Measurements from ENCODE around the gene ZSCAN5A.
"Not testable (repeated sequence)": the region's sequence is repeated elsewhere in the genome, so short reads cannot be mapped to it uniquely, and the experiment has no call there.

Gene ZSCAN5A

DNA sequence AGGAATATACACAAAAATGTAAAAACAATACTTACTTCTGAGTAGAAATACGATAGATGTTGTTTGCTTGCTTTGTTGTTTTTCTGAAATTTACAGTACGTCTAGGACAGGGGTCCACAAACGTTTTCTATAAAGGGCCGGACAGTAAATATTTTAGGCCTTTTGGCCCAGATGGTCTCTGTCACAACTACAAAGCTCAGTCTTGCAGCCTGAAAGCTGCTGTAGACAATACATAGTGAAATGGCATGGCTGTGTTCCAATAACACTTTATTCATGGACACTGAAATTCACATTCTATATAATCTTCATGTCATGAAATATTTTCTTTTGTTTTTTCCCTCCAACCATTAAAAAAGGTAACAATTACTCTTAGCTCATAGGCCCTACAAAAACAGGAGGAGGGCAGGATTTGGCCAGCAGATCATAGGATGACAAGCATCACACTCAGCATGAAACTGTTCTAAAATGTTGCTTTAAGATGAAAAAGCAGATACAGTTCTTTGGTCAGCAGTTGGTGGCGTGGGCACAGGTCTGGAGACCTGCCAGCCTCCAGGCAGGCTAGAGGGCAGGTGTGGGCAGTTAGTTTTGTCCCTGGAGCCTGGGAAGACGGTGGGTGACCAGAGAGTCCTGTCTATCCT is 42.4 kb downstream of the ZSCAN5A start, which contains the start of gene EDDM13:
Gene EDDM13, plus strand, starts transcription at position 588 of the 638 bp plus-strand sequence. CDS start 87 bp downstream, outside the sequence.
- DNase-seq (ENCODE audit: low read depth in 2 of 2) = no peak

DNA sequence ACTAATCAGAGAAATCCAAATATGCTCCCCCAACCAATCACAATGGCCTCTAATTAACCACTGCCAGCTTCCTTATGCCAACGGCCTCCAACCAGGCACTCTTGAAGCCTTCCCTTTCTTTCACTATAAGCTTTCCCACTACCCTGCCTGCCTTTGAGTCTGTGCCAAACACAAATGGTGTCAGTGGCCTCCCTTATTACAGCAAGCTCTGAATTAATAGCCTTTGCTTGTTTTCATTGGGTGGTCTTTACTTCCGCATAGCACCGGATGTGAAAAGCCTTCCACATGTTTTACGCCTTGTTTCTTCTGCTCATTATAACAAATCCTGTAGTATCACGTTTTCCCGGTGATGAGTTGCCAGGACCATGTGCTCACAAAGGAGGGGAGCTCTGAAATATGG is 43.5 kb downstream of the ZSCAN5A start:
- DNase-seq (ENCODE audit: low read depth in 2 of 2) = no peak

DNA sequence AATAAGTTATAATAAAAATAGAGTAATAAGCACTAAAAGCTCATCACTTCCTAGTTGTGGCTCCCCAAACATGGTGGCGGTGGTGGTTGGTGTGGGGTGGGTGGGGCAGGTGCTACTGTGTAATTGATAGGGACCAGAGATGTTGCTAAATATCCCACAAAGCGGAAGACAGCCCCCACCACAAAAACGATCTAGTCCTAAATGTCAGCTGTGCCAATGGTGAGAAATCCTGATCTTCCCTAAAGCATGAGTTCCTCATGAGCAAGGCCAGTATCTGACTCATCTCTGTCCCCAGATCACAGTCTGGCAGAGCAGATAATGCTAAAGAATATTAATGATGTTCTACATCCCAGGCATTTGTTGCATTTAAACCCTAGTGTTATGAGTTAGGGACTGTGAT is 44.0 kb downstream of the ZSCAN5A start:
- no peak for DNase-seq (ENCODE audit: low read depth in 2 of 2)

DNA sequence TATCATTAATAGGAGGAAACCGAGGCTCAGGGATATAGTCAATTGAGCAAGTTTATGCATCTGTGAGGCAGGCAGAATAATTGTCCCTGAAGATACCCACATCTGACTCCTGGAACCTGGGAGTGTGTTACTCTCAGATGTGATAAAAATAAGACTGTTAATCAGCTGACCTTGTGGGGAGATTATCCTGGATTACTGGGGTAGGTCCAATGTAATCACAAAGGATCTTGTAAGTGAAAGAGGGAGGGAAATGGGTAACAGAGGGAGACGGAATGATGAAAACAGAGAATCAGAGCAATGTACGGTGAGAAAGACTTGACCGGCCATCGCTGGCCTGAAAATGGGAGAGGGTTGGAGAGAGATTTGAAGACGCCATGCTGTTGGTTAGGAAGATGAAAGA is 45.3 kb downstream of the ZSCAN5A start:
- no peak for DNase-seq (ENCODE audit: low read depth in 2 of 2)

DNA sequence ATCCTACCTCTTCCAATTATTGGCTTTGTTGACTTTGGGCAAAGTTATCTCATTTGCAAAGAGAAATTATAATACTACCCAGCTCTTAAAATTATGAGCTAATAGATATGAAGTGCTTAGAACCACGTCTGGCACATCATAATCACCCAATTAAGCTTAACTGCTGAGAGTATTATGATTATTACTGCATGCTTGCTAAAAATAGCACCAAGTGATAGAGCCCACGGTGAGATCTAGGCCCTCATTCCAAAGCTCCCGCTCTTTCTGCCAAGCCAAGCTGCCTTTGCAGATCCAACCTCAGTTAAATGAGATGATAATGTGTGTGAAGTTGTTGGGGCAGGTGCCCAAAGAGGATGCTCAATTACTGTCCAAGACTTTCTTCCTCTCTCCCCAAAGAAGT is 48.6 kb downstream of the ZSCAN5A start:
- no peak for DNase-seq (ENCODE audit: low read depth in 2 of 2)

DNA sequence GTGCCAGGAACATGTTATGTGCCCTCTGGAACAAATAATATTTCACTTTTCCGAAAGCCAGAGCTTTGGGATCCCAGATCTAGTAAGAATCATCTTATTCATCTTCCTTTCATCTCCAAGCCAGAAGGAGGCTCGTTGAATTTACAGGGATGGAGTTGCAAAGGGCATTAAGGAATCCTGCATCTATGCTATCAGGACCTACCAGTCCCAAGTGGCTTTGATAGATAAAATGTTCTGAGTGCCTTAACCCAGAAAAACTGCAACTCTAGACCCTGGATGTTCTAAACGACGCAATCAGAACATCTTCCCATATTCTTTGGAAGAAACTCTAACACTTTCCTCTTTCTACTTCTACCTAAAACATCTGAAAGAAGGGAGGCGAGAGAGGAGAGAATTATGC is 51.3 kb downstream of the ZSCAN5A start:
- DNase-seq (ENCODE audit: low read depth in 2 of 2) = no peak

DNA sequence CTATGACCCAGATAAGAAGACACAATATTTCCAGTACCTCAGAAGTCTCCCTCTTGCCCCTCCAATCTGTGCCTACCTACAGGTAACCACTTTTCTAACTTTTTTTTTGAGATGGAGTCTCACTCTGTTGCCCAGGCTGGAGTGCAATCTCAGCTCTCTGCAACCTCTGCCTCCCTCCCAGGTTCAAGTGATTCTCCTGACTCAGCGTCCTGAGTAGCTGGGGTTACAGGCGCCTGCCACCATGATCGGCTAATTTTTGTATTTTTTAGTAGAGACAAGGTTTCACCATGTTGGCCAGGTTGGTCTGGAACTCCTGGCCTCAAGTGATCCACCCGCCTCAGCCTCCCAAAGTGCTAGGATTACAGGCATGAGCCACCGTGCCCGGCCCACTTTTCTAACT is 52.7 kb downstream of the ZSCAN5A start:
- DNase-seq (ENCODE audit: low read depth in 2 of 2) = not testable (repeated sequence)

DNA sequence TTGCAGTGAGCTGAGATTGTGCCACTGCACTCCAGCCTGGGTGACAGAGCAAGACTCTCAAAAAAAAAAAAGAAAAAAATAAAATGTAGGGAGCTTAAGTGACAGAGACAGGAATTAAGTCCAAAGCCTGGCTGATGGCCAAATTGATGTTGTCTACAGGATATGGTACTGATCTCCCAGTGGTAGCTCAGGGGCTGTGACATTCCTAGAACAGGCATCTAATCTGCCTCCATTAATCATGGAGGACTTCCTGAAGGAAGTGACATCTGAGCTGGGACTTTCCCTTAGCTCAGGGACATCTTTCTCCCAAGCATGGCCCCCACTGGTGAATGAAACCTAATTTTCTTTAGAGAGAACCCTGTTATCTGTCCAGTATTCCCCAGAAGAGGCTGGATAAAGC is 53.5 kb downstream of the ZSCAN5A start:
- DNase-seq (ENCODE audit: low read depth in 2 of 2) = no peak

DNA sequence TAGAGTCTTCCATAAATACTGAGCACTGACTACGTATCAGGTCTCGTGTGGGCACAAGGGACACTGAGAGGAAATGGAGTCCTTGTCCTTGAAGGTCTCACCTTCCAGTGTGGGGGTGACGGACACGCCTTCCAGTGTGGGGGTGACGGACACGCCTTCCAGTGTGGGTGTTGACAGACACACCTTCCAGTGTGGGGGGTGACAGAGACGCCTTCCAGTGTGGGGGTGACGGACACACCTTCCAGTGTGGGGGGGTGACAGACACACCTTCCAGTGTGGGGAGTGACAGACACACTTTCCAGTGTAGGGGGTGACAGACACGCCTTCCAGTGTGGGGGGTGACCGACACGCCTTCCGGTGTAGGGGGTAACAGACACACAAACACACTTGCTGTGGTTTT is 56.4 kb downstream of the ZSCAN5A start:
- DNase-seq (ENCODE audit: low read depth in 2 of 2) = no peak

DNA sequence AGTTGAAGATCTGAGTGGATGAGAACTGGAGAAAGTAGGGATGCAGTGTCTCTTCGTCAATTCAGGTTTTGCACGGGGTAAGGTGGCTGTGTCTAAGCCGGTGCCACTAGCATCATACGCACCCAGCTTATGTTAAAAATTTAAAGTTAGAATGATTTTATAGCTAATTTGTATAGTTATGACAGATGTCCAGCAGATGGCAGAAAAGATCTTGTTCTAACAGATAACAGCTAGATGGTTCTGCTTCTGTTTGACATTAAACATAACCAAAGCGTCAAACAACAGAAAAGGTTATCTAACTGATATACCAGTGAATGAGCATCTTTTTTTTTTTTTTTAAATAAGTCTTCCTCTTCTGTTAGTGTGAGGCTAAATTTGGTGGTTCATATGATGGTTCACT is 60.9 kb downstream of the ZSCAN5A start:
- DNase-seq (ENCODE audit: low read depth in 2 of 2) = no peak

DNA sequence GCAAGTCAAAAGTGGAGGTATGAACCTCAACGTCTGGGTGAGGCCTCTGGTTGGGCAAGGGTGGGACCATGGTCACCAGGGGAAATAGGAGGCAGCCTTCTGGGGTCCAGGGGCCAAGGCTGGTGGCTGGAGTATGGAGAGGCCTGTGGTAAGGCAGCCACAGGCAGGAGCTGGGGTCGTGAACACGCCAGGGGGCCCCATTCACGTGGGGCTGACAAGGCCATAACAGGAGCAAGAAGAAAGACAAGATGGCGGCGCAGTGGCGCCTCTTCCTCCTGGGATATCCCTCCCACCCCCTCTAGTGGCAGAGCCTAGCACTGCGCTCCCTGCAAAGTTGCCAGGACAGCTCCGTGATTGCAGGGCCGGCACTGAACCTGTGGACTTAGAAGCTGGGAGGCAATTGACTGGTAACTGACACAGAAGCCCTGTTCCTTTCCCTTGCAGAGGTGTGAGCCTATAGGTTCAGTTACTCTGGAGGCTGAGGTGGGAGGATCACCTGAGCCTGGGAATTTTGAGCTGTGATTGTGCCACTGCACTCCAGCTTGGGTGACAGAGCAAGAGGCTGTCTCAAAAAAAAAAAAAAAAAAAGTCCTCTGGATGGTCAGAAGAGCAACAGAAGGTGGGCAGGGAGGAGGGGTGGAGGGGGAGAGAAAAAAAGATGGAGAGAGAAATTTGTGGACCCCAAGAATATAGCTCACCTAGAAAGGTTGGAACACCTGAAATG is 61.8 kb downstream of the ZSCAN5A start:
- peak; percentile 17 to 37 for DNase-seq (ENCODE audit: low read depth in 2 of 2)

DNA sequence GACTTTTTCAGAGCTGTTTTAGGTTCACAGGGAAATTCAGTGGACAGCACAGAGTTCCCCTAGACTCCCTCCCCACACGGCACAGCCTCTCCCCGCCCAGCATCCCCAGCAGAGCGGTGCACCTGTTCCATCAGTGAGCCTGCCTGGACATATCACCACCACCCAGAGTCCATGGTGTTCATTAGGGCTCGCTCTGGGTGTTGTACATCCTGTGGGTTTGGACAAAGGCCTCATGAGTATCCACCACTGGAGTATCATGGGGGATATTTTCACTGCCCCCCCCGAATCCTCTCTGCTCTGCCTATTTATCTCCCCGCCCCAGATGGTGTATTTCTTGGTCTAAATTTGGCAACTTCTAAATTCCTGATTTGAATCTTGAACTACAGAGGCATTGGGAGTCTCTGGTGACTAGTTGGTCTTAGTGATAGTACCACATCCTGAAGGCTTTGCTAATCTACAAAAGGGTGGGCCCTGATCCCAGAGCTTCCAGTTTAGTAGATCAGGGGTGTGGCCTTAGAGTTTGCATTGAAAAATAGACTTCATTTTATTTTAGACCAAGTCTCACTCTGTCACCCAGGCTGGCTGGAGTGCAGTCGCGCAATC is 65.8 kb downstream of the ZSCAN5A start:
- not testable (repeated sequence) for DNase-seq (ENCODE audit: low read depth in 2 of 2)

DNA sequence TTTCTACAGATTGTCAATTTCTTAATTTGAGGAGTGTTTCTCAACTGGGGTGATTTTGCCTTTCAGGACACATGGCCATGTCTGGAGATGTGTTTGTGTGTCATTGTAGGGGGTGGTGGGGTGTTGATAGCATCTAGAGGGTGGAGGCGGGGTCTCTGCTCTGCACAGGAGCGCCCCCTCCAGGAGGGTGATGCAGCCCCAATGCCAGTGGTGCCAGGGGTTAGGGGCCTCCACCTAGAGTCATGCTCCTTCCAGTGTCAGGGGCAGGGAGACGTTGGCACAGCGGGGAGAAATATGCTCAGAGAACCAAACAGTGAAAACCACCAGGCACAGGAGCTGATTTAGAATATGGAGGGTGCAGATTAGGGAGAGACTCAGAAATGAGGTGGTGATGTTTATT is 68.9 kb downstream of the ZSCAN5A start:
- not testable (repeated sequence) for DNase-seq (ENCODE audit: low read depth in 2 of 2)

DNA sequence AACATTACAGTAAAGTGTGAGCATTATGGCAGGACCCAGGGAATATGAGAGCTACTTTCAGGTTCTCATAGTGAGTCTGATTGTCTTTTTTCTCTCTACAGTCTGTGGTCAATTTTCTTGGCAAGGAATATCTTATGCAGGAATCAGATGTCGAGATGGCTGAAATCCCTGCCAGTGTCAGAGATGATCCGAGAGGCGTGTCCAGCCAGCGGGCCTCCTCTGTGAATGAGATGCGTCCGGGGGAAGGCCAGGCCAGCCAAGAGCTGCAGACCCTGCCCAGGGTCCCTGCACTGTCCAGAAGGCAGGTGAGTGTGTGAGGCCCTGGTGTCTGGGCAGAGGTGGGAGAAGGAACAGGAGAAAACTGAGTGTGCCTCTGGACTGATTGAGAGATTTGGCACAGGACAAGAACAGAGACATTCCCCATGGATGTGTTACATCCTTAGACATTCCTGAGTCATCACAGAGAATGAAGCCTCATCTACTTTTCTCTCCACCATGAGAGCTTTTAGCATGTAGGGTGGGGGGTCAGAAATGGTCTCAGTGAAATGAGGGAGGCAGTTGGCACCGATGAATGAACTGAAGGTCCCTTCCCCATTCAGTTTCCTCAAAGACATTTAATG is 69.4 kb downstream of the ZSCAN5A start:
- DNase-seq (ENCODE audit: low read depth in 2 of 2) = no peak

DNA sequence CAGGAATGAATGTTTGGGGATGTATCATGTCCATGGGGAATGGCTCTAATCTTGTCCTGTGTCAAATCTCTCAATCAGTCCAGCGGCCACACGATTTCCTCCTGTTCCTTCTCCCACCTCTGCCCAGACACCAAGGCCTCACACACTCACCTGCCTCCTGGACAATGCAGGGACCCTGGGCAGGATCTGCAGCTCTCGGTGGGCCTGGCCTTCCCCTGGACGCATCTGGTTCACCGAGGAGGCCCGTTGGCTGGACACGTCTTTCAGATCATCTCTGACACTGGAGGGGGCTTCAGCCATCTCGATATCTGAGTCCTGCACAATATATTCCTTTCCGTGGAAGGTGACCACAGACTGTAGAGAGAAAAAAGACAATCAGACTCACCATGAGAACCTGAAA is 91.2 kb downstream of the ZSCAN5A start:
- DNase-seq (ENCODE audit: low read depth in 2 of 2) = no peak

DNA sequence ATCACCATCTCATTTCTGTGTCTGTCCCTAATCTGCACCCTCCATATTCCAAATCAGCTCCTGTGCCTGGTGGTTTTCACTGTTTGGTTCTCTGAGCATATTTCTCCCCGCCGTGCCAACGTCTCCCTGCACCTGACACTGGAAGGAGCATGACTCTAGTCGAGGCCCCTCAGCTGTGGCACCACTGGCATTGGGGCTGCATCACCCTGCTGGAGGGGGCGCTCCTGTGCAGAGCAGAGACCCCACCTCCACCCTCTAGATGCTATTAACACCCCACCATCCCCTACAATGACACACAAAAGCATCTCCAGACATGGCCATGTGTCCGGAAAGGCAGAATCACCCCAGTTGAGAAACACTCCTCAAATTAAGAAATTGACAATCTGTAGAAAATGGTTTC is 91.7 kb downstream of the ZSCAN5A start:
- DNase-seq (ENCODE audit: low read depth in 2 of 2) = no peak

DNA sequence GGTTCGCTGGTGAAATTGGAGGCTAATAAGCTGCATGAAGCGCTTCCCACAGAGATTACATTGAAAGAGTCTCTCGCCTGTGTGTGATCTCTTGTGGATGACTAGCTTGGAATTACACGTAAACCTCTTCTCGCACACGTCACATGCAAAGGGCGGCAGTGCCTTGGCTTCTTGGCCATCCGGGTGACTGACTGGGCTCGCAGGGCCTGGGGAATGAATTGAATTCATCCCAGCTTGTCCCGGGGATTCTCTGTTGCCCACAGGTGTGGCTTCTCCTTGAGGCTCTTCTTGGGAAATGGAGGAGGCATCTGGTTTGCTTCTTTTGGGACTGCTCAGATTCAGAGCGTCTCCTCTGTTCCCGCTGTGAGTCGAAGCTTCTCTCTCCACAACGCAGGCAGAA is 92.8 kb downstream of the ZSCAN5A start:
- no peak for DNase-seq (ENCODE audit: low read depth in 2 of 2)

DNA sequence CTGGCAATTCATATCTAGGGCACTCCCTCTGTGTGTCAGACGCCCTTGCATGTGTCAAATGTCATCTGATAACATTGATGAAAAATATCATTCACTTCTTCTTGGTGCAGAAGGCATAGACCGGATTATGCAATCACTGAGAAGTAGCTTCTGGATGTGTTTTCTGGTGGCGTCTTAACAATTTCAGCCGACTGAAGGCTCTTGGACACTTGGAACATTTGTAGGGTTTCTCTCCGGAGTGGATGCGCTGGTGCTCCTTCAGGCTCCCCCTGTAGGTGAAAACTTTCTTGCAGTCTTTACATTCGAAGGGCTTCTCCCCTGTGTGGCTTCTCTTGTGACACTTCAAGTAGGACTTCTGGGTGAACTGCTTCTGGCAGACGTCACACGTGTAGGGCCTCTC is 93.2 kb downstream of the ZSCAN5A start:
- not testable (repeated sequence) for DNase-seq (ENCODE audit: low read depth in 2 of 2)

DNA sequence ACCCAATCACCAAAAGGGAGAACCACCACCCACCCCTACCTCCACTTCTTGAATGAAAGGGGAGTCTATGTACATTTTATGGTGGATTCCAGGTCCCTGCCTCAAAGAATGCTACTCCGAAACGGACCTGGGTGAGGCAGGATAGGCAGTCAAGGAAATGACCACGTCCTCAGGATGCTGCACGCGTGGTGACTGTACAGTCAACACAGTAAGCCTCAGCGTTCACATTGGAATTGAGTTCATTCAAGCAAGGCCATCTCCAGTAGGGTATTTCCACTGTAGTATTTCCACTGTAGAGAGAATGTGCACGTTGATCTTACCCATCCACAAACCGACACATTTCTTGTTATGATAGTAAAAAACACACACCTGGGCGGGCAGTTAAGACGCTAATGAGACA is 95.7 kb downstream of the ZSCAN5A start:
- no peak for DNase-seq (ENCODE audit: low read depth in 2 of 2)

DNA sequence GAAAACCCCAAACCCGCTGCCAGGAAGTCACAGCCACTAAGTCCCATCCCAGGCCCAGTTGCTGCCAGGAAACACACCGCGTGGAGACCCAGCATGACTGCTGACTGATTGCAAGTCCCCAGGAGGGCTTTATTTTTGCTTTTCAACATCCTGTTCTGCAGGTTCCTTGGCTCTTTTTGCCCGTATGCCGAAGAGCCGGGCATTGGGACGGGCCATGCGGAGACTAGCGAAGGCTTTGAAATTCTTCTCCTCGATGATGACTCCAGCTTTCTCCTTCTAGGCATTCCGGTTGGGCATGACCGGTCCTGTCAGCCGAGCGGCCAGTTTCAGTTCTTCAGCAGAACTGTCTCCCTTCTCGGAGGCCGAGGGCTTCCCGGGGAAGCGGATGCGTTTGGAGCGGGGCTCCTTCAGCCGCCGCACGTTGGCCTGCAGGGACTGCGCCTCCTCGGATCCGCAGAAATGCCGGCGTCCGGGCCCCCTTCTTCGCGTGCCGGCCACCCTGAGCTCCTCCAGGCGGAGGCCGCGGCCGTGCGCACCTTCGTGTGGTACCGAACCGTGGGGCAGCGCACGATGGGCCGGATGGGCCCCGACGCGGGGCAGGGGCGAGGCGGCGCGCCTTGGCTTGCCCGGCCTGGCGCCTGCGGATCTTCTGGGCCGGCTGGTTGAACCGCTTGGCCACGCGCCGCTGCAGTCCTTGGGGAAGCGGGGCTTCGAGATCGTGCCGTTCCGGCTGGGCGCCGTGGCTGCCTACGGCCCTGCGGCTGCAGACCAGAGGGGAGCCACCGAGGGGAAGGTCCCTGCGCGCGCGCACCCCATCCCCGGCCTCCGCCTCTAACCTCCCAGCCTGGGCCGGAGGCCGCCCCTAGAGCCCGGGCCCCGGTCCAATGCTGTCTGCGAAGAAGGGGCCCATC is 97.3 kb downstream of the ZSCAN5A start:
- no peak for DNase-seq (ENCODE audit: low read depth in 2 of 2)

DNA sequence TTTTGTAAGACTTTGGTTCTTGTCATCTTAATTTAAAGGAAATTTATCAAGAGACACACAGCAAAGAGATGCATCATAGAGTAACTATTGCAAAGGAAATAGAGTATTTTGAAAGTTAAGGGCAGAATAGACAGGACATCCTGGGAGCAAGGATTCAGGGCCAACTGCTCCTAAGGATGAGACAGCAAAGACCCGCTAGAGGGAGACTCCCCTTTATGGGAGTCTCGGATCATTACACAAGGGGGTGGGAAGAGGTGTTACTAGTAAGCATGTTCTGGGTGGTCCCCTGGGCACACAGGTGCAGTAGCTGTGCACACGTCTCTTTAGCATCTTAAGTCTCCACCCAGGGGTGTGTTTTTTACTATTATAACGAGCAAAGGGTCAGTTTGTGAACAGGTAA is 102.9 kb downstream of the ZSCAN5A start:
- DNase-seq (ENCODE audit: low read depth in 2 of 2) = no peak

DNA sequence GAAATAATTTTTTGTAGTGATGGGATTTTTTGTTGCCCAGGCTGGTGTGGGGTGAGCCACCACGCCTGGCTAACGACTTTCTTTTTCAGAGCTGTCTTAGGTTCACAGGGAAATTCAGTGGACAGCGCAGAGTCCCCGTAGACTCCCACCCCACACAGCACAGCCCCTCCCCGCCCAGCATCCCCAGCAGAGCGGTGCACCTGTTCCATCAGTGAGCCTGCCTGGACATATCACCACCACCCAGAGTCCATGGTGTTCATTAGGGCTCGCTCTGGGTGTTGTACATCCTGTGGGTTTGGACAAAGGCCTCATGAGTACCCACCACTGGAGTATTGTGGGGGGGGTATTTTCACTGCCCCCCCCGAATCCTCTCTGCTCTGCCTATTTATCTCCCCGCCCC is 104.6 kb downstream of the ZSCAN5A start:
- not testable (repeated sequence) for DNase-seq (ENCODE audit: low read depth in 2 of 2)

Measured in activated CD8-positive, alpha-beta memory T cell treated with anti-CD3 and anti-CD28 coated beads for 4 hours (primary cell).